ENCODE measurements around the gene BAIAP2L2. TPM values are rescaled to one million over a fixed set of nuclear protein-coding genes. Genes with fewer than 3 reads are reported as not detected.

Gene BAIAP2L2
- total RNA-seq, 4 donors from 2014 or later = 0.13 to 1.1 (median 0.58) TPM

- WGBS = 35% methylated on average over 20 of the region's 34 CpGs
- no peaks in the 10 kb centered on the region for H3K9me3 ChIP-seq
- H3K4me3 ChIP-seq = peak overlapping the region; percentile 38 to 45 (median 42)
- intact Hi-C loops (cut with DNase I) = no loop called here
- DNase-seq (ENCODE audit: extremely low spot score) = no peak
- H3K27ac ChIP-seq (replicated peaks in 1 of 4) = no peak overlapping the region
- peaks cover 0 to 14% (median 0%) of the 10 kb centered on the region in 4 donors for H3K36me3 ChIP-seq
- peaks cover 6 to 19% (median 14%) of the 10 kb centered on the region in 4 donors for H3K4me1 ChIP-seq
- TF ChIP-seq EP300 (IDR thresholded peaks at IDR 0.05) (no peak), POLR2A (IDR thresholded peaks at IDR 0.05; ENCODE audit: low read depth) (no peak), POLR2AphosphoS5 (IDR thresholded peaks at IDR 0.05) (no peak), CTCF (IDR thresholded peaks at IDR 0.05) (no peak)
- H3K27me3 ChIP-seq = peaks cover 0 to 37% (median 10%) of the 10 kb centered on the region in 4 donors
Measured at GRCh38 chr22:38089474-38089851, 21.0 kb downstream of the BAIAP2L2 start.

- intact Hi-C loops (cut with DNase I) = no loop called here
- Histone ChIP-seq H3K4me1 (peaks cover 6 to 19% (median 14%) of the 10 kb centered on the region in 4 donors), H3K4me3 (peak overlapping the region; percentile 38 to 45 (median 42)), H3K27me3 (peaks cover 0 to 43% (median 10%) of the 10 kb centered on the region in 4 donors), H3K9me3 (no peaks in the 10 kb centered on the region), H3K36me3 (peaks cover 0 to 14% (median 0%) of the 10 kb centered on the region in 4 donors), H3K27ac (replicated peaks in 1 of 4) (no peak overlapping the region)
- TF ChIP-seq POLR2A (IDR thresholded peaks at IDR 0.05; ENCODE audit: low read depth) (no peak), CTCF (IDR thresholded peaks at IDR 0.05) (no peak), EP300 (IDR thresholded peaks at IDR 0.05) (no peak), POLR2AphosphoS5 (IDR thresholded peaks at IDR 0.05) (no peak)
- DNase-seq (ENCODE audit: extremely low spot score) = no peak
- 7% methylated on average over 8 of the region's 85 CpGs for WGBS
Measured at GRCh38 chr22:38088629-38089473, 21.6 kb downstream of the BAIAP2L2 start.

- H3K9me3 ChIP-seq = no peaks in the 10 kb centered on the region
Measured at GRCh38 chr22:38087855-38088254, 22.6 kb downstream of the BAIAP2L2 start.

GRCh38 chr22:38086942-38087341, 23.5 kb downstream of the BAIAP2L2 start:
- peaks cover 0 to 14% (median 0%) of the 10 kb centered on the region in 4 donors for H3K36me3 ChIP-seq
- TF ChIP-seq EP300 (IDR thresholded peaks at IDR 0.05) = no peak
- no peak for TF ChIP-seq CTCF (IDR thresholded peaks at IDR 0.05)
- no peak for TF ChIP-seq POLR2AphosphoS5 (IDR thresholded peaks at IDR 0.05)
- TF ChIP-seq POLR2A (IDR thresholded peaks at IDR 0.05; ENCODE audit: low read depth) = no peak
- peaks cover 14 to 30% (median 25%) of the 10 kb centered on the region in 4 donors for H3K4me1 ChIP-seq
- no peak overlapping the region for H3K4me3 ChIP-seq
- 93% methylated on average over 13 of the region's 13 CpGs for WGBS
- DNase-seq (ENCODE audit: extremely low spot score) = no peak
- intact Hi-C loops (cut with DNase I) = no loop called here
- no peaks in the 10 kb centered on the region for H3K9me3 ChIP-seq
- no peak overlapping the region for H3K27ac ChIP-seq (replicated peaks in 1 of 4)
- H3K27me3 ChIP-seq = peaks cover 0 to 62% (median 23%) of the 10 kb centered on the region in 4 donors

More at GRCh38 chr22:38087855-38088254, 22.6 kb downstream of the BAIAP2L2 start:
- DNase-seq (ENCODE audit: extremely low spot score) = no peak
- intact Hi-C loops (cut with DNase I) = no loop called here
- peaks cover 6 to 21% (median 16%) of the 10 kb centered on the region in 4 donors for H3K4me1 ChIP-seq
- H3K27ac ChIP-seq (replicated peaks in 1 of 4) = no peak overlapping the region
- 88% methylated on average over 12 of the region's 12 CpGs for WGBS
- peaks cover 0 to 14% (median 0%) of the 10 kb centered on the region in 4 donors for H3K36me3 ChIP-seq
- no peak overlapping the region for H3K4me3 ChIP-seq
- TF ChIP-seq POLR2A (IDR thresholded peaks at IDR 0.05; ENCODE audit: low read depth) = no peak
- TF ChIP-seq POLR2AphosphoS5 (IDR thresholded peaks at IDR 0.05) = no peak
- no peak for TF ChIP-seq EP300 (IDR thresholded peaks at IDR 0.05)
- TF ChIP-seq CTCF (IDR thresholded peaks at IDR 0.05) = no peak
- H3K27me3 ChIP-seq = peaks cover 0 to 53% (median 14%) of the 10 kb centered on the region in 4 donors
